Transverse colon (tissue), 3 donors: ENCODE results near the gene PFKFB1.

Source experiments
- POLR2A ChIP-seq: fragments of 450-650 bp; IDR thresholded peaks from one replicate; pipeline ENCODE4 v1.6.1; 2016; ENCODE audit warnings: antibody characterized with exemption, mild to moderate bottlenecking, moderate library complexity
- TF ChIP-seq, protein P1 (sequence below), 5 experiments: fragments of 200-600 bp in 3 of 5; fragments of 450-650 bp in 2 of 5; sonication (generic) in 3 of 5; IDR thresholded peaks; 1 replicate in 2 of 5; 2 replicates in 3 of 5; pipeline ENCODE4 v1.5.1; 2016 to 2017; ENCODE audit warnings: antibody characterized with exemption in 5 of 5, inconsistent platforms in 3 of 5, mild to moderate bottlenecking in 2 of 5, moderate library complexity in 1 of 5

DNA sequence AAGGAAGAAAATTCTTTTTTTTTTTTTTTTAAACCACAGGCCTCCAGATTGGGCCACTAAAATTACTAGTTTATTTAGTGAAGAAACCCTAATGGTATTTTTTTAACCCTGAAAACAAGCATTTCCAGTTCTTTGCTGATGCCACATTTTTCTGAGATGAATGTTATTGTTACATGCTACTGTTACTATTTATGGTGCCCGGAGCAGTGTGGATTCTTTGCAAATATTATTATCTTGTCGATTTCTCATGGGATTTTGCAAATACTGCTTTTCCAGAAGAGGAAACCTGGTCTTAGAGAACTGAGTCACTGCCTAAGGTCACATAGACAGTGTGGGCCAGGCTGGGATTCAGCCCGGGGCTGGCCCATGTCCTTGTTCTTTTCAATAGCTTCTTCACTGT is 45.5 kb upstream of the PFKFB1 start:
- TF ChIP-seq POLR2A = no peak
- TF ChIP-seq, protein P1, sequence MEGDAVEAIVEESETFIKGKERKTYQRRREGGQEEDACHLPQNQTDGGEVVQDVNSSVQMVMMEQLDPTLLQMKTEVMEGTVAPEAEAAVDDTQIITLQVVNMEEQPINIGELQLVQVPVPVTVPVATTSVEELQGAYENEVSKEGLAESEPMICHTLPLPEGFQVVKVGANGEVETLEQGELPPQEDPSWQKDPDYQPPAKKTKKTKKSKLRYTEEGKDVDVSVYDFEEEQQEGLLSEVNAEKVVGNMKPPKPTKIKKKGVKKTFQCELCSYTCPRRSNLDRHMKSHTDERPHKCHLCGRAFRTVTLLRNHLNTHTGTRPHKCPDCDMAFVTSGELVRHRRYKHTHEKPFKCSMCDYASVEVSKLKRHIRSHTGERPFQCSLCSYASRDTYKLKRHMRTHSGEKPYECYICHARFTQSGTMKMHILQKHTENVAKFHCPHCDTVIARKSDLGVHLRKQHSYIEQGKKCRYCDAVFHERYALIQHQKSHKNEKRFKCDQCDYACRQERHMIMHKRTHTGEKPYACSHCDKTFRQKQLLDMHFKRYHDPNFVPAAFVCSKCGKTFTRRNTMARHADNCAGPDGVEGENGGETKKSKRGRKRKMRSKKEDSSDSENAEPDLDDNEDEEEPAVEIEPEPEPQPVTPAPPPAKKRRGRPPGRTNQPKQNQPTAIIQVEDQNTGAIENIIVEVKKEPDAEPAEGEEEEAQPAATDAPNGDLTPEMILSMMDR (IDR thresholded peaks at IDR 0.05) = no peak
